Dedifferentiated amniotic fluid mesenchymal stem cell (primary cell): ENCODE measurements around the gene CEP72.
"Not testable (repeated sequence)": the region's sequence is repeated elsewhere in the genome, so short reads cannot be mapped to it uniquely, and the experiment has no call there.

ENCODE experiments used
- DNase-seq: peaks from one replicate; pipeline ENCODE4 v3.0.0-alpha.2; 2016; ENCODE audit errors: extremely low spot score

CEP72 gene

DNA sequence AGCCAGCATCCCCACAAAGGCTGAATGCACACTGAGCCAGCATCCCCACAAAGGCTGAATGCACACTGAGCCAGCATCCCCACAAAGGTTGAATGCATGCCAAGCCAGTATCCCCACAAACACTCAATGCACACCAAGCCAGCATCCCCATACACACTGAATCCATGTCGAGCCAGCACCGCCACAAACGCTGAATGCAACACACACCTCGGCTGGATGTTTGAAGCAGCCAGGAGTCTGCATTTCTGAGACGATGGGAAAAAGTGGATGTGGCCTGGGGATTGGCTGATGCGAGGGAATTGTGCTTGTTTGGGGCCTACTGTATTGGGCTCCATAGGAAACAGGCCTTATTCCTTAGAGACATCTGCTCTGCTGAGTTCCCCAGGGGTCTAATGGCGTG lies 30.9 kb upstream of the CEP72 start:
- no peak for DNase-seq

DNA sequence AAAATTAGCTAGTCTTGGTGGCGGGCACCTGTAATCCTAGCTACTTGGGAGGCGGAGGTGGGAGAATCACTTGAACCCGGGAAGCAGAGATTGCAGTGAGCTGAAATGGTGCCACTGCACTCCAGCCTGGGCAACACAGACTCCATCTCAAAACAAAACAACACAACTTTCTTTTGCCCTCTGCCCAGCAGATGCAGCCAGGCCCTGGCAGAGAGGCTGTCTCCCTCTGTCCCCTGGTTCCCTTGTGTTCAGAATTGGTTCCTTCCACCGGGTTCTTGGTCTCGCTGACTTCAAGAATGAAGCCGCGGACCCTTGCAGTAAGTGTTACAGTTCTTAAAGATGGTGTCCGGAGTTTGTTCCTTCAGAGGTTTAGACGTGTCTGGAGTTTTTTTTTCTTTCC lies 30.2 kb upstream of the CEP72 start:
- no peak for DNase-seq

DNA sequence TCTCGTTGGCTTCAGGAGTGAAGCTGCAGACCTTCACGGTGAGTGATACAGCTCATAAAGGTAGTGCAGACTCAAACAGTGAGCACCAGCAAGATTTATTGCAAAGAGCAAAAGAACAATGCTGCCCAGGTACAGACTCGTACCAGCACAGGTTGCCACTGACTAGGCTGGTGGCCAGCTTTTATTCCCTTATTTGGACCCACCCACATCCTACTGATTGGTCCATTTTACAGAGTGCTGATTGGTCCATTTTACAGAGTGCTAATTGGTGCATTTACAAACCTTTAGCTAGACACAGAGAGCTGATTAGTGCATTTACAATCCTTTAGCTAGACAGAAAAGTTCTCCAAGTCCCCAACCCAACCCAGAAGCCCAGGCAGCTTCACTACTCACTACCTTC lies 29.7 kb upstream of the CEP72 start:
- not testable (repeated sequence) for DNase-seq

DNA sequence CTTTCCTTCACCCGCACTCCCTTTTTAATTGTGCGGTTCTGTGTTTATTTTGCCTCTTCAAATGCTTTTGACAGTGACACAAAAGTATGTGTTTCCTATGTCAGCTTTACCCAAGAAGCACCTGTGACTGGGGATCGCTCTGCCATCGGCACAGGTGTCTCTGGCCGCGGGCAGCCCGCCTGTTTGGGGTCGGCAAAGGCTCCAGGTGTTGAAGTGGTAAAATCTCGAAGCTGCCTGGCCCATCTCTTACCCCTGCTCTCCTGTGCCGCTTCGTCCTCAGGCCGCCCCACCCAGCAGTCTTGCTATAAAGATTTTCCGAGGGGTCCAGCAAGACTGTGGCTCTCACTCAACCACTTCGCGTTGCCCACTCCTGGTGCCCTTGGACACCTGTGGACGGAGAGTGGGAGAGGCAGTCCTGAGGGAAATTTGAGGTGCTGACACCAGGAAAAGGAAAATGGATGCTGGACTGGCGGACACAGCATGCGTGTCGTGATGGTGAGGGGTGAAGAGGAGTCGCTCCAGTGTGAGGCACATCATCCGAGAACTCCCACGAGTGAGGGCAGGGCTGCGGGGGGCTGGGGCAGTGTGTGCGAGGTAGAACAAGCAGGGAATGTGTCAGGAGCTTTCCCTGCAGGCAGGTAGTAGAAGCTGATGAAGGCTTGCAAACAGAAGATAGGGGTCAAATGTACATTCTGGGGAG lies 29.1 kb upstream of the CEP72 start:
- DNase-seq = no peak

DNA sequence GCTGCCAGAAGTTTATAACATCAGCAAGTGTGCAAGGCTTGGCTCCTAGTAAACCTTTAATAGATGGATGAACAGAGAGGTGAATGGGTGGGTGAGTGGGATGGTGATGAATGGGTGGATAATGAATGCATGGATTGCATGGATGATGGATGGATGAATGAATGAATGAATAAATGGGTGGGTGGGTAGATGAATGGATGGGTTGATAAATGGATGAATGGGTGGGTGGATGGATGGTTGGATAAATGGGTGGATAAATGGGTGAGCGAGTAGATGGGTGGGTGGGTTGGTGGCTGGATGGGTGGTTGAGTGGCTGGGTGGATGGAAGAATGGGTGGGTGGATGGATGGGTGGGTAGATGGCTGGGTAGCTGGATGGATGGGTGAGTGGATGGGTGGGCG lies 28.5 kb upstream of the CEP72 start:
- no peak for DNase-seq

DNA sequence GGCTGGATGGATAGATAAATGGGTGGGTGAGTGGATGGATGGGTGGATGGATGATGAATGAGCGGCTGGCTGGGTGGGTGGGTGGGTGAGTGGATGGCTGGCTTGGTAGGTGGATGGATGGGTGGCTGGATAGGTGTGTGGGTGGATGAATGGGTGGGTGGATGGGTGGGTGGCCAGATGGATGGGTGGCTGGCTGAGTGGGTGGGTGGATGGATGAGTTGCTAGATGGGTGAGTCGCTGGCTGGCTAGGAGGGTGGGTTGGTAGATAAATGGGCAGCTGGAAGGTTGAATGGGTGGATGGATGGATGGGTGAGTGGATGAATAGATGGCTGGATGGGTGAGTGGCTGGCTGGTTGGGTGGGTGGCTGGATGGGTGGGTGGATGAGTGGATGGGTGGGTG lies 27.9 kb upstream of the CEP72 start:
- DNase-seq = no peak

DNA sequence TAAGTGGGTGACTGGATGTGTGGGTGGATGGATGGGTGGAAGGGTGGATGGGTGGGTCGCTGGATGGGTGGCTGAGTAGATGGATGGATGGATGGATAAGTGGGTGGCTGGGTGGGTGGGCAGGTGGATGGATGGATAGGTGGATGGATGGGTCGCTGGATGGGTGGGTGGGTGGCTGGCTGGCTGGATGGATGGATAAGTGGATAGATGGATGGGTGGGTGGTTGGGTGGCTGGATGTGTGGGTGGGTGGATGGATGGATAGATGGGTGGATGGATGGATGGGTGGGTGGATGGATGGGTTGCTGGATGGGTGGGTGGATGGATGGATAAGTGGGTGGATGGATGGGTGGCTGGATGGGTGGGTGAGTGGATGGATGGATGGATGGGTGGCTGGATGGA lies 27.3 kb upstream of the CEP72 start:
- DNase-seq = no peak

DNA sequence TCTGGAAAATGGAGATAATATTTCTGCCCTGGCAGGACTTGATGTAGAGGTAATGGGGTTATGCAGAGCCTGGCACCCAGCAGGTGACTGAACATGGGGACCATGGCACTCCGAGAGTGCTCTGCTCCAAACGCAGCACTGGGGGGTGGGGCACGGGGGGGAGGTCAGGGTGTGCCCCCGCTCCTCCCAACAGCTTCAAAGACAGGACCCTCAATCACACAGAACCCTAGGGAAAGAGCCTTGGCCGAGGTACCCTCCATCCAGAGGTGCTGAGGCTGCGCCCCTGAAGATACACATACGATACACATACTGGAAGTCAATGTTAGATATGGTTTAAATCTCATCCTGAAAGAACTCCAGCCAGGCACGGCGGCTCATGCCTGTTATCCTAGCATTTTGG lies 26.6 kb upstream of the CEP72 start:
- DNase-seq = no peak

DNA sequence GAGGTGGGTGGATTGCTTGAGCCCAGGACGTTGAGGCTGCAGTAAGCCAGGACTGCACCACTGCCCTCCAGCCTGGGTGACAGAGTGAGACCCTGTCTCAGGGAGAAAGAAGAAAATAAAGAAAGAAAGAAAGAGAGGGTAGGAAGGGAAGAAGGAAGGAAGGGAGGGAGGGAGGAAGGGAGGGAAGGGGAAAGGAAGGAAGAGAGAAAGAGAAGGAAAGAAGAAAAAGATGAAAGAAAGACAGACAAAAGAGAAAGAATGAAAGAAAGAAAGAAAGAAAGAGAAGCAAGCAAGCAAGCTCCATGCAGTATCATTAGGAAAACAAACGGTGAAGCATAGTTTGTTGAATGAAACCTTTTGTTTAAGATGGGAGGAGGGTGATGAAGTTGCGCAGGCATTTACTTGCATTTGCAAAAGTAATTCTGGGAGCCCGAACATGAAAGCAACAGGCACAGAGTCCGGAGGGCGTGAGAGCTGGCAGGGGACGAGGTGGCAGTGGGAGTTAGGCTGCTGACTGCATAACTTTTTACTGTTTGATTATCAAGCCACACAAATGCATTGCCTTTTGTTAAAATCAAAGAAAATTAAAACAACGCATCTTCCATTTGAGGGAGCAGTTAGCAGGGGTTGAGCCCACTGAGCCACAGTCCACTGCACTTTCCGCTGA lies 26.0 kb upstream of the CEP72 start:
- no peak for DNase-seq

DNA sequence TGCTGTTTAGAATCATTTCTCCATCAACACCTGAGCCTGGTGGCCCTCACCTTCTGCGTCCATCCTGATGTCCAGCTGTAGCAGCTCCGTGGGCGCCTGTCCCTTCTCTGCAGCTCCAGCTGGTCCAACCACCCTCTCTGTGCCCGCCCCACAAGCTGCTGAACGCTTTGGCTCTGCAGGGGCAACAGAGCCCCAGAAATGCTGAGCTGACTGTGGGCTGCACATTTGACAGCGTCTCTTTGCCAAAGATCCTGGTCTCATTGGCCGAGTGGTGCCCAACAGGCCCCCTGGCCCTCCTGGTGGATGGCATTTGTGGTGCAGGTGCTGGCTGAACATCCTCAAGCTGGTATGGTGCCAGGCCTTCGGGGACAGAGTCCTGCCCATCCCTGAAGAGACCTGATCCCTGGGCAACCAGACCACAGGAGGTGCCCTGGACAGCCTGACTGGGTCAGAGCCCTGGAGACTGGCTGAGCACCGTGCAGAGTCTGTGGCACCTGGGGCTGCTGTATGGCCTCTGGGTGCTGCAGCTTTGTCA lies 25.3 kb upstream of the CEP72 start:
- no peak for DNase-seq

DNA sequence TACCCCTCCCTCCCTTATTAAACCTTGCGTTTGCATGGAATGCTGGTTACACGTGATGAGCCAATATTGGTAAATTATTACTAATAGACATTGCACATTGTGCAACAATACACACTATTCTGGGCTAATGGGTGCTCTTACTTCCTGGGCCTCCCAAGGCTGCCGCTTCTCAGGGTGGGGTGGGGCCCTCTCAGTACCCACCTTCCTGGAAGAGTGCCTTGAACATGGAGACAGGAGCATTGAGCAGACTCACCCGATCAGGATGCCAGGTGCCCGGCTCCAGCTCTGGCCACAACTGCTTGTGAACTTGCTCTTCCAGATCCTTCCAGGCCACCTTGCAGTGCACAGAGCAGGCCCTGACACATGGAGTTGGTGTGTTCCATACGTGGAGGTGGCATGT lies 24.7 kb upstream of the CEP72 start:
- DNase-seq = no peak

DNA sequence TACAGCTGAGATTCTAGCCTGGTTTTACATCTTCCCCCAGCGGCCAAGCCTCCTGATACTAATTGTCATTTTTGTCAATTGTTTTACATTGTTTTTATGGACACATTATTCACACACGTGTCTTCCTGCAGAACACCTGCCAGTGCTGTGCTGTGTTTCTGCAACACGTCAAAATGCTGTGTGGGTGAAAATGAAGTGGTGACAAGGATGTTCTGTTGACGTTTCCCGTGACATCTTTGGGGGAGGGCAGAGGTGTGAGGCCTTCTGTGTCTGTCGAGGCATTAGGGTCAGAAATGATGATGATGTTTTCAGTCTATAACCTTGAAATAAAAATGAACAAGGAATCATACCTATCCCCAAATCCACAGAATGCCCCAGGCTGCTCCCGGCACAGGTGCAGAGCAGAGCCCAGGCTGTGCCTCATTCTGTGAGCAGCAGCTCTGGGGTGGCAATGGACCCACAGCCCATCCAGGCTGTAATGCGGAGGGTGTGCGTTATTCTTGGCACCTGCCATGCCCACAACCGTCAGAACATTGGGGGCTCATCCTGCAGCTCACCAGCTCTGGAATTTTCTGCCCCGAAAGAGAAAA lies 23.6 kb upstream of the CEP72 start:
- DNase-seq = no peak

DNA sequence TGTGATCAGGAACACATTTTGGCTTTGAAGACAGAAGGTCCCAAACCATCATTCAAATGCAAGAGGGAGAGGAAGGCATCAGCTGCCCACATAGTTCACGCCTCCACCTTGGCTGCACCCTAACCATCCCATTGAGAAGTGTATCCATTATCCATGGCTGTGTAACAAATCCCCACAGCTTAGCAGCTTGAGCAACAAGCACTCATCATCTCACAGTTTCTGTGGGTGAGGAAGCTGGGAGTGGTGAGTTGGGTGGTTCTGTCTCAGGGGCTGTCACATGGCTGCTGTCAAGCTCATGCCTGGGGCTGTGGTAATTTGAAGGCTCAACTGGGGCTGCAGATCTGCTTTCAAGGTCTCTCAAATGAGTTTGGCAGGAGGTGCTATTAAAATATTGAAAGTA lies 23.0 kb upstream of the CEP72 start:
- DNase-seq = no peak

DNA sequence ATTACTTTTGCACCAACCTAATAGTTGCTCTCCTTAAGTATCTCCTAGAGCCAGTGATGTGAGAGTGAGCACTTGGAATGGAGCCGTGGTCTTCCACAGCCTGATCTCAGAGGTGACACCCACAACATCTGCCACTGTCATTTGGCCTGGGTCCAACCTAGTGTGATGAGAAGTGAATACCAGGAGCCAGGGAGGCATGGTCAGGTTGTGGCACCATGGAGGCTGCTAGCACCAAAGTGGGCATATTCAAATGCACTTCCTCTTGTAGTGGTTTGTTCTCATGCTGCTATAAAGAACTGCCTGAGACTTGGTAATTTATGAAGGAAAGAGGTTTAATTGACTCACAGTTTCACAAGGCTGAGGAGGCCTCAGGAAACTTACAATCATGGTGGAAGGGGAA lies 22.6 kb upstream of the CEP72 start:
- DNase-seq = no peak

DNA sequence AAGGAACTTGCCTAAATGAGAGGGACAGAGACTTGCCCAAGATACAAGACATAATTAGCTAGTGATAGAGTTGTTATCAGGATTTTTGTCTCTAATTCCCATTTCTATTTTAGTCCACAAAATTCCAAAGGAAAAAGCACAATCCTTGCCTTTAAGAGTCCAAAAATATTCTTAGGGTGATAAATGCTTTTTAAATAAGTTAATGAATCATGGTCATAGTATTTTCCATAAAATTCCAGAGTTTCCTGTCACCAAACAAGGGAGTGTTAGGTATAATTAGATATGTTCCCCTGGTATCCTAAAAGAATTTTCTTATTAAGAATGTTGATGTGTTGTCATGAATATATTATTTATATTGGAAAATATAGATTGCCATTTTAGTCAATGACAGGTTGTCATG lies 21.8 kb upstream of the CEP72 start:
- DNase-seq = no peak

DNA sequence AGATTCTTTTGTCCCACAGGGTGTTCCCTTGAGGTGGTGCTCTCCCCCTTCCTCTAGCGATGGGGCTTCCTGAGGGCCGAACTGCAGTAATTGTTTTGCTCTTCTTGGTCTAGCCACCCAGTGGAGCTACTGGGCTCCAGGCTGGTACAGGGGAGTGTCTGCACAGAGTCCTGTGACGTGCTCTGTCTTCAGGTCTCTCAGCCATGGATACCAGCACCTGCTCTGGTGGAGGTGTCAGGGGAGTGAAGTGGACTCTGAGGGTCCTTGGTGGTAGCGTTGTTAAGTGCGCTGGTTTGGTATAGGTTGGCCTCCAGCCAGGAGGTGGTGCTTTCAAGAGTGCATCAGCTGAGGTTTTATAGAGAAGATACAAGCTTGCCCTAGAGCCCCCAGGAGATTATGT lies 20.4 kb upstream of the CEP72 start:
- no peak for DNase-seq

DNA sequence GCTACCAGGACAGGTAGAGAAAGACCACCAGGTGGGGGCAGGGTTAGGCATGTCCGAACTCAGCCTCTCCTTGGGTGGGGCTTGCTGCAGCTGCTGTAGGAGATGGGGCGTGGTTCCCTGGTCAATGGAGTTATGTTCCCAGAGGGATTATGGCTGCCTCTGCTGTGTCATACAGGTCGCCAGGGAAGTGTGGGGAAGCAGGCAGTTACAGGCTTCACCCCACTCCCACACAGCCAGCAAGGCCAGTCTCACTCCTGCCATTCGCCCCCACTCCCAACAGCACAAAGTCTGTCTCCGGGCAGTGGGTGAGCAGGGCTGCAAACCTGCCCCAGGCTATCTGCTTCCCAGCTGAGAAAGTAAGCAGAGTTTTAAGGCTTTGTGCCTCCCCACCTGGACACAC lies 20.0 kb upstream of the CEP72 start:
- DNase-seq = no peak

DNA sequence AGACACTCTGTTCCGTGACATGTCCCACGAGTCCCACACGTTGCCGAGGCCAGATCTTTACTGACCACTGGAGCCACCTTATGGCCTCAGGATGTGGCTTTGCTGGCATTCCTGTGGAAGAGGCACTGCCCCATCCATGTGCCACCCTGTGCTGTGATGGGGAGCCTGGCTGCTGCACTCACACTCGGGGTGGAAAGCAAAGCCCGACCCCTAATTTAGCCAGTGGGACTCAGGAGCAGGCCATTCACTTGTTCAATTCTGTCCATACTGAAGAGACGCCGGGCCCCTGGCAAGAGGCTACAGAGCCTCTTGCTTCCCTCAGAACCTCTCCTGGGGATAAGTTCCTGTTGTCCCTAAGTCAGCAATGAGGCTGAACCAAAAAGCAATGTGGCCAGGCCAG lies 18.6 kb upstream of the CEP72 start:
- DNase-seq = no peak

DNA sequence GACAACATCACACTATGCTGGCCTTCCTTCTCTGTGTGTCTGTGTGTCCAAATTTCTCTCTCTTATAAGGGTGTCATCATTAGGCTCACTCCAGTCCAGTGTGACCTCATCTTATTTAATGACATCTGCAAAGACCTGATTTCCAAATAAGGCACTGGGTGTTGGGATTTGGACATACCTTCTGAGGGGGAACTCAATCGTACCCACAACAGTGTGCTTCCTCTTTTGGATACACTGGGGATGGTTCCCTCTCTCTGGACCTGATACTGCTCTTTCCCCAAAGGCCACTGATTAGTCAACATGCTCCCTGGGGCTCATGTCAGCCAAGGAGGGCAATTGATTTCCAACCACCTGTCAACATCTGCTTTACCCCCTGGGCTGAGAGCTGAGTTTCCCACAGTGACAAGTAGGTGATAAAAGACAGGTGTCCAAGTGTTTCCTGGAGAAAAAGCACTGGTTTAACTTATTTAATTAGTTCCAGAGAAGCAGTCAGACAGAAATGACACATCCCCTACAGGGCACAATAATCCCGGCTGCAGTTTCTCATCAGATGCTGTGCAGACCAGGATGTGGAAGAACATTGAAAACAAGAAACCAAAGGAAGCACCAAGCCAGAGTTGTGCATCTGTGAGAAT lies 17.8 kb upstream of the CEP72 start:
- no peak for DNase-seq

DNA sequence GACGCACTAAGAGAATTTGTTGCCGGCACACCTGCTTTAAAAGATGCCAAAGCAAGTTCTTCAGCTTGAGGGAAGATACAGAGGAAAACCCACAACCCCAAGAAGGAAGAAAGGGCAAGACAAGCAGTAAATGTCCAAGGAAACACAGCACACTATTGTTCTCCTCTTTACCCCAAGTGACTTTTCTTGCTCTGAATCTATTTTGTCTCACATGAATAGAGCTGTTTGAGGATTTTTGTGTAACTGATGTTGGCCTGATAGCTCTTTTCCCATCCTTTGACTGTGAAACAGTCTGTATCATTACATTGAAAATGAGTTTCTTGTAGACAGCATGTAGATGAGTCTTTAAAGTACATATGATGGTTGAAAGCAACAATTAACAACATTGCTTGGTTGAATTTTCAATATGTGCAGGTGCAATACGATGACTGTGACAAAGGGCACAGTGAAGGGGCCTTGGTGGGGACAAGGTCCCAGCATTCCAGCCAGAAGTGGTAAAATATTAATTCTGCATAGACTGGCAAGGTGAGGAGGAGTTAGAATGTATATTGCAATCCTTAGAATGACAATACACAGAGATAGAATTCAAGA lies 16.8 kb upstream of the CEP72 start:
- no peak for DNase-seq

DNA sequence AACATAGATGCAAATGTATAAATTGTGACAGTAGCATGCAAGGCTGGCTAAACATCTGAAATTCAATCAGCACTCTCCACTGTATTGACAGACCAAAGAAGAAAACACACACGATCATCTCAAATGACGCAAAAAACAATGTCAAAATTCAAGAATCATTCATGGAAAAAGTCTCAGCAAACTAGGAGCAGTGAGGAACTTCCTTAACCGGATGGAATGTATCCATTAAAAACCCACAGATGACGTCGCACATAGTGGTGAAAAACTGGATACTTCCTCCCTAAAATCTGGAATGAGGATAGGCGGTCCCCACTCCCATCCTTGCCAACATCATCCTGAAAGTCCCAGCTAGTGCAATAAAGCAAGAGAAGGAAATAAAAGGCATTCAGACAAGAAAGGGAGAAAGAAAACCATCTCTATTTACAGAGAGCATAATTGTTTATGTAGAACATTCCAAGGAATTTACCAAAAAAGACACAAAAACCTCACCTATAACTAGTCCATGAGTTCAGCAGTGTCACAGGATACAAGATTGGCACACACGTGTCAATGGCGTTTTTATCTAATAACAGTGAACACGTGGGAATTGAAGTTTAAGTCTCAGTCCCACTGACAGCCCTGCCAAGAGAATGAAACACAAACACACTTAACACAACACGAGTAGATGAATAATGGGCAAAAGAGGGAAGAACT lies 14.1 kb upstream of the CEP72 start:
- DNase-seq = no peak

DNA sequence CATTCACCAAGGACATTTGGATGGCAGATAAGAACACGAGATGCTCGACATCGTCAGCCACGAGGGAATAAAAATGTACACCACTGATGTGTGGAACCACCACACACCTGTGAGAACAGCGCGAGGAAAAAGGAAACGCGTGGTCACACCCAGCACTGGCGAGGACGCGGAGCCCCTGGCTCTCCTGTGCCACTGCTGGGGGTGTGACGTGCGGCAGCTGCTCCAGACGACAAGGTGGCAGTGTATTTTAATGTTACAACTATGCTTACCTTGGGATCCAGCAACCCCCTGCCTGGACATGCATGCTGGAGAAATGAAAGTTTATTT lies 13.6 kb upstream of the CEP72 start:
- DNase-seq = no peak
